Neural progenitor cell (in vitro differentiated cells): ENCODE data around the gene UAP1L1.

ENCODE experiments used
- EZH2 ChIP-seq: fragments of 200-600 bp; sonication (generic); IDR thresholded peaks from 2 replicates; pipeline ENCODE4 v1.6.1; 2017; ENCODE audit warnings: antibody characterized with exemption, mild to moderate bottlenecking, moderate library complexity
- TF ChIP-seq, protein P1 (sequence below): fragments of 200-600 bp; sonication (generic); IDR thresholded peaks from 2 replicates; pipeline ENCODE4 v1.5.1; 2017; ENCODE audit warnings: antibody characterized with exemption, mild to moderate bottlenecking

DNA sequence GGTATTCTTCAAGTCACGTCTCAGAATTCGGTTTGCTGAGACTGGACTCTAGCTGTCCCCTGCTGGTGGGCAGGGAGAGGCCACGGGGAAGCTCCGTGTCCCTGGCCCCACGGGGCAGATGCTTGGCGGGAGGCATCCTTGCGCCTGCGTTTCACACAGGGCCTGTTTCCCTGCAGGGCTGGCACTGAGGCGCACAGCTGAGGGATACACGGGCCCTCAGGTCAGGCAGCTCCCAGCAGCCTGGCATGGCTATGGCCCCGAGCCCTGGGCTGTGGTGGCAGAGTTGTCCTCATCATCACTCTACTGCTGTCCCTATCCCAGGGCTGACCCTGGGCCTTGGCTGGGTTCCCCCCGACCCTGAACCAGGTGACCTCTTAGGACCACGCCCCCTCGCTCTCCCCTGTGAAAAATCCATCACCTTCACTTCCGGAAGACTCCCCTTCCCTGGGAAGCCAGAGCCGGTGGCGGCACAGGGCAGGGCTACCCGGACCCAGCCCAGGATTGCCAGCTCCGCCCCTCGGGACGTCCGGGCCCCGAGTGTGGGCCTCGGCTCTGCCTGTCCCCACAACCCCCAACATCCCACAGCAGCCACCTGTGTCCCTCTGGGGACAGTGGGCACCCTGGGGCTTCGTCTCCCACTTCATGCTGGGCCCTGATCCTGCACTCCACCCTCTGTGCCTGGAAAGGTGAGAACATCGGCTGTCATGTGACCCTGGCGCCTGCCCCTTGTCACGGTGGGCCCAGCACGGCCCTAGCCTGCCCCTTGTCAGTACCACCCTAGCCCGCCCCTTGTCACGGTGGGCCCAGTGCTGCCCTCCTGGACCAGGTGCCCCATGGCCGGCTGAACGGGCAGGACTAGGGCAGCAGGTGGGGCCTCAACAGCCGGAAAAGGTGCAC lies 32.2 kb downstream of the UAP1L1 start:
- TF ChIP-seq, protein P1, sequence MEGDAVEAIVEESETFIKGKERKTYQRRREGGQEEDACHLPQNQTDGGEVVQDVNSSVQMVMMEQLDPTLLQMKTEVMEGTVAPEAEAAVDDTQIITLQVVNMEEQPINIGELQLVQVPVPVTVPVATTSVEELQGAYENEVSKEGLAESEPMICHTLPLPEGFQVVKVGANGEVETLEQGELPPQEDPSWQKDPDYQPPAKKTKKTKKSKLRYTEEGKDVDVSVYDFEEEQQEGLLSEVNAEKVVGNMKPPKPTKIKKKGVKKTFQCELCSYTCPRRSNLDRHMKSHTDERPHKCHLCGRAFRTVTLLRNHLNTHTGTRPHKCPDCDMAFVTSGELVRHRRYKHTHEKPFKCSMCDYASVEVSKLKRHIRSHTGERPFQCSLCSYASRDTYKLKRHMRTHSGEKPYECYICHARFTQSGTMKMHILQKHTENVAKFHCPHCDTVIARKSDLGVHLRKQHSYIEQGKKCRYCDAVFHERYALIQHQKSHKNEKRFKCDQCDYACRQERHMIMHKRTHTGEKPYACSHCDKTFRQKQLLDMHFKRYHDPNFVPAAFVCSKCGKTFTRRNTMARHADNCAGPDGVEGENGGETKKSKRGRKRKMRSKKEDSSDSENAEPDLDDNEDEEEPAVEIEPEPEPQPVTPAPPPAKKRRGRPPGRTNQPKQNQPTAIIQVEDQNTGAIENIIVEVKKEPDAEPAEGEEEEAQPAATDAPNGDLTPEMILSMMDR, result no peak
- no peak for TF ChIP-seq EZH2
